ENCODE results near the gene EVA1A.

Gene EVA1A

GRCh38 chr2:75577280-75577679 is 16.5 kb upstream of the EVA1A start:
- Histone ChIP-seq H3K4me3 (no peak overlapping the region), H3K27ac (no peak overlapping the region)
- TF ChIP-seq CTCF (IDR thresholded peaks at IDR 0.05): no peak
- DNase-seq (ENCODE audit: low spot score): no peak

DNA sequence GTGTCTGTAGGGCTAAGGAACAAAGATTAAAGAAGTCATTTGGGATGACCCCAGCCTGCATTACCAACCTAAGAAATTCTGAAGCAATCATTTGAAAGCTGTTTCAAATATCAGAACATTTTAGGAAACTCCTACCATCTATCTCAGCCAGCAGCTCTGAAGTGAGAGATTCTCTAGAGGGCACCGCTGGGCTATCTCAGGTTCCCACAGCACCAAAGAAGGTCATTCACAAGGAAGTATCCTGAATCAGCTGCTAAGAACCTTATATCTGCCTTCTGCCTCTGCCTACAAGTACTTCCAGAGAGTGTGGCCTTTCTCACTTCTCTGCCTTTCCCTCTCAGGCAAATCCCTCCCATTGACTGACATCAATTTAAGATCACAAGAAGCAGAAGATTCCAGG is 13.4 kb upstream of the EVA1A start:
- DNase-seq (ENCODE audit: low spot score): no peak
- no peak for TF ChIP-seq CTCF (IDR thresholded peaks at IDR 0.05)
- no peak overlapping the region for H3K4me3 ChIP-seq
- no peak overlapping the region for H3K27ac ChIP-seq

DNA sequence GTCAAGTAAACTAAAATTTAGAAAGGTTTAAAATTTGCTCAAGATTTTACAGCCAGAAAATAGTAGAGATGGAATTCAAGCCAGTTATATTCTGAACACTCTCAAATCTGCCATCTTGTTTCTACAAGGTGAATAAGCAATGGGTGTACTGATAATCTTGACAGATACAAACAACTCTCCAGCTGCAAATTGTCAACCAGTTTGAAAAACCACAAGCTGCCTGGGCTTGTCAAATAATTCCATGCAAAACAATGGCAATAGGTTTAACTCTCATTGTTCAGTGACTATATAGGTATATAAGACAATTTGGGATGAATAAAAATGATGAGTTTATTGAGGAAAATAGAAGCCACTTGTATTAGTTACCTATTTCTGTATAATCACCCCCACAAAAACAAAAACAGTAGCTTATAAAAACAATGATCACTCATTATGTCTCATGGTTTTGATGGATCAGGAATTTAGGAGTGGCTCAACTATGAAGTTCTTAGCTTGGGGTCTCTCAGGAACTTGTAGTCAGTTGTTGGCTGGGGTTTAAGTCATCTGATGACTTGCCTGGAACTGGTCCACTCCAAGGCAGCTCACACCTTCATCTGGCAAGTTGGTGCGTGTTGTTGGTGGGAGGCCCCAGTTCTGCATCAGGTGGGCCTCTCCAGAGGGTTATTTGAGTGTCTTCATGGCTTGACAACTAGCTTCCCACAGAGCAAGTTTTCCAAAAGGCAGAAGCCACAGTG is 12.6 kb upstream of the EVA1A start:
- H3K27ac ChIP-seq: no peak overlapping the region
- DNase-seq (ENCODE audit: low spot score): no peak
- no peak for TF ChIP-seq CTCF (IDR thresholded peaks at IDR 0.05)
- H3K4me3 ChIP-seq: no peak overlapping the region

DNA sequence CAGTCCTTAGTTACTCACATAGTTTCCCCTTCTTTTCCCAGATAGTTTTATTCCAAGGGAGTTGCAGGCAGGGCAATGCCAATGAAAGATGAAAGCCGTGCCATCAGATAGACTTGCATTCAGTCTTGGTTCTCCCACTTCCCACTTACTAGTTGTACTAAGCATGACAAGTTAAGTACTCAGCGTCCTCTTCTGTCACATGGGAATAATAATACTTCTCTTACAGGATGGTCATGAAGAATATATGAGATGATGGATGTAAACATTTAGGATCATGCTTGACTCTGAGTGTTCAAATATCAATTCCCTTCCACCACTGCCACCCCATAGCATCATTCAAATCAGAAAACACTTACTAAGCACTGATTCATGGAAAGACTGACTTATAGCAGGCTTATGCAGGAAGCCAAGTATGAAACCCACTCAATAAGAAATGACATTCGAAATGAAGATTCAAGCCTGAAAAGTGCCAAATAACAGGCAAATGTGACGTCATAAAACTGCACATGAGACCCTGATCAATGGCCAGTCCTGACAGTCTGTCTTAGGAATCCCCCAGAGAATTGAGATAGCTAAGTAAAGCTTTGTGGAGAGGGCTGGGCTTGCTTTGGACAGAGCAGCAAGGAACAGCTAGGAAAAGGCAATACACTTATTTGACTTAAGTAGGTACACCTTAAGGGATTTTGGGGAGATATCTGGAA is 11.1 kb upstream of the EVA1A start:
- no peak for TF ChIP-seq CTCF (IDR thresholded peaks at IDR 0.05)
- Histone ChIP-seq H3K27ac (no peak overlapping the region), H3K4me3 (no peak overlapping the region)
- no peak for DNase-seq (ENCODE audit: low spot score)

GRCh38 chr2:75570948-75571729 is 10.4 kb upstream of the EVA1A start:
- no peak for TF ChIP-seq CTCF (IDR thresholded peaks at IDR 0.05)
- DNase-seq (ENCODE audit: low spot score): no peak
- Histone ChIP-seq H3K27ac (no peak overlapping the region), H3K4me3 (no peak overlapping the region)

- no peak for DNase-seq (ENCODE audit: low spot score)
- TF ChIP-seq CTCF (IDR thresholded peaks at IDR 0.05): no peak
- no peak overlapping the region for H3K4me3 ChIP-seq
- H3K27ac ChIP-seq: no peak overlapping the region
These were observed 9.5 kb upstream of the EVA1A start for GRCh38 chr2:75570024-75570947.

Data from coronary artery (tissue), 2 donors.